HEK293 (cell line): ENCODE measurements around the gene OR10A5.

Experiments
- GLI4 ChIP-seq: fragments of 450-650 bp; formaldehyde crosslinking; IDR thresholded peaks from 2 replicates; pipeline ENCODE4 v1.5.1; 2016; ENCODE audit warnings: missing biosample characterization, missing genetic modification characterization
- GLIS2 ChIP-seq: fragments of 450-650 bp; formaldehyde crosslinking; IDR thresholded peaks from 2 replicates; pipeline ENCODE4 v1.5.1; 2016; ENCODE audit warnings: missing biosample characterization, missing genetic modification characterization
- HIC1 ChIP-seq: fragments of 450-650 bp; formaldehyde crosslinking; IDR thresholded peaks from 2 replicates; pipeline ENCODE4 v1.5.1; 2016; ENCODE audit warnings: missing biosample characterization, missing genetic modification characterization
- KLF16 ChIP-seq: fragments of 450-650 bp; formaldehyde crosslinking; IDR thresholded peaks from 2 replicates; pipeline ENCODE4 v1.5.1; 2017; ENCODE audit warnings: missing biosample characterization, missing genetic modification characterization
- PRDM10 ChIP-seq: fragments of 450-650 bp; formaldehyde crosslinking; IDR thresholded peaks from 2 replicates; pipeline ENCODE4 v1.5.1; 2016; ENCODE audit warnings: missing biosample characterization, missing genetic modification characterization
- PRDM2 ChIP-seq: fragments of 450-650 bp; formaldehyde crosslinking; IDR thresholded peaks from 2 replicates; pipeline ENCODE4 v1.5.1; 2016; ENCODE audit warnings: missing biosample characterization, missing genetic modification characterization, borderline replicate concordance
- SP2 ChIP-seq: fragments of 450-650 bp; formaldehyde crosslinking; IDR thresholded peaks from 2 replicates; pipeline ENCODE4 v1.5.1; 2016; ENCODE audit warnings: missing biosample characterization, missing genetic modification characterization
- SP7 ChIP-seq: fragments of 450-650 bp; formaldehyde crosslinking; IDR thresholded peaks from 2 replicates; pipeline ENCODE4 v1.5.1; 2016; ENCODE audit warnings: missing biosample characterization, missing genetic modification characterization
- TRIM28 ChIP-seq: IDR thresholded peaks from 2 replicates; pipeline ENCODE4 v1.6.1; 2011; ENCODE audit warnings: low read length, control low read depth, borderline replicate concordance
- ZBTB17 ChIP-seq: fragments of 450-650 bp; formaldehyde crosslinking; IDR thresholded peaks from 2 replicates; pipeline ENCODE4 v1.5.1; 2016; ENCODE audit warnings: missing biosample characterization, missing genetic modification characterization
- ZBTB44 ChIP-seq: fragments of 450-650 bp; IDR thresholded peaks from 2 replicates; pipeline ENCODE4 v1.5.1; 2018; ENCODE audit warnings: missing biosample characterization, mild to moderate bottlenecking, missing genetic modification characterization
- ZEB2 ChIP-seq: fragments of 450-650 bp; formaldehyde crosslinking; IDR thresholded peaks from 2 replicates; pipeline ENCODE4 v1.5.1; 2016; ENCODE audit warnings: missing biosample characterization, missing genetic modification characterization
- ZNF121 ChIP-seq: fragments of 450-650 bp; formaldehyde crosslinking; IDR thresholded peaks from 2 replicates; pipeline ENCODE4 v1.5.1; 2016; ENCODE audit warnings: missing biosample characterization, missing genetic modification characterization
- ZNF157 ChIP-seq: fragments of 450-650 bp; formaldehyde crosslinking; IDR thresholded peaks from 2 replicates; pipeline ENCODE4 v1.5.1; 2016; ENCODE audit warnings: missing biosample characterization, missing genetic modification characterization
- ZNF302 ChIP-seq: fragments of 450-650 bp; formaldehyde crosslinking; IDR thresholded peaks from 2 replicates; pipeline ENCODE4 v1.5.1; 2016; ENCODE audit warnings: missing biosample characterization, missing genetic modification characterization, low read depth
- ZNF362 ChIP-seq: fragments of 450-650 bp; formaldehyde crosslinking; IDR thresholded peaks from 2 replicates; pipeline ENCODE4 v1.5.1; 2016; ENCODE audit warnings: missing biosample characterization, missing genetic modification characterization
- ZNF37A ChIP-seq: fragments of 450-650 bp; IDR thresholded peaks from 2 replicates; pipeline ENCODE4 v1.5.1; 2018; ENCODE audit warnings: missing biosample characterization, missing genetic modification characterization
- ZNF513 ChIP-seq: fragments of 450-650 bp; IDR thresholded peaks from 2 replicates; pipeline ENCODE4 v1.5.1; 2018; ENCODE audit warnings: missing biosample characterization, missing genetic modification characterization
- ZNF521 ChIP-seq: fragments of 450-650 bp; formaldehyde crosslinking; IDR thresholded peaks from 2 replicates; pipeline ENCODE4 v1.5.1; 2017; ENCODE audit warnings: missing biosample characterization, mild to moderate bottlenecking, missing genetic modification characterization
- ZNF529 ChIP-seq: fragments of 450-650 bp; formaldehyde crosslinking; IDR thresholded peaks from 2 replicates; pipeline ENCODE4 v1.5.1; 2017; ENCODE audit warnings: missing genetic modification characterization, missing biosample characterization; ENCODE audit not compliant: insufficient replicate concordance
- ZNF560 ChIP-seq: fragments of 450-650 bp; formaldehyde crosslinking; IDR thresholded peaks from 2 replicates; pipeline ENCODE4 v1.5.1; 2017; ENCODE audit warnings: missing biosample characterization, missing genetic modification characterization, borderline replicate concordance
- ZNF660 ChIP-seq: fragments of 450-650 bp; IDR thresholded peaks from 2 replicates; pipeline ENCODE4 v1.5.1; 2018; ENCODE audit warnings: missing biosample characterization, mild to moderate bottlenecking, missing genetic modification characterization
- ZNF701 ChIP-seq: fragments of 450-650 bp; formaldehyde crosslinking; IDR thresholded peaks from 2 replicates; pipeline ENCODE4 v1.5.1; 2016; ENCODE audit warnings: missing biosample characterization, missing genetic modification characterization
- ZNF707 ChIP-seq: fragments of 450-650 bp; formaldehyde crosslinking; IDR thresholded peaks from 2 replicates; pipeline ENCODE4 v1.5.1; 2016; ENCODE audit warnings: missing biosample characterization, missing genetic modification characterization

Gene OR10A5

GRCh38 chr11:6825231-6825744 lies 20.2 kb upstream of the OR10A5 start (continued):
- no peak for TF ChIP-seq PRDM2 (tag by site-specific recombination)
- TF ChIP-seq ZNF660 (tag by site-specific recombination) = 0 out of 2 replicates have a peak, but pooled peaks have one; percentile 62
- no peak for TF ChIP-seq ZNF701 (tag by site-specific recombination)
- TF ChIP-seq HIC1 = peak; percentile 31; the same call in 1 of the 2 replicates
- no peak for TF ChIP-seq TRIM28
- no peak for TF ChIP-seq ZNF362
- no peak for TF ChIP-seq ZNF560
- no peak for TF ChIP-seq ZNF529
- TF ChIP-seq ZNF37A (tag by site-specific recombination) = no peak
- TF ChIP-seq ZNF121 = no peak
- peak; percentile 83 for TF ChIP-seq ZBTB17 (tag by site-specific recombination)
- peak; percentile 76; the same call in 1 of the 2 replicates for TF ChIP-seq KLF16 (tag by site-specific recombination)
- no peak for TF ChIP-seq ZNF513 (tag by site-specific recombination)
- no peak for TF ChIP-seq ZEB2 (tag by site-specific recombination)
- TF ChIP-seq GLIS2 (tag by site-specific recombination) = no peak
- TF ChIP-seq PRDM10 (tag by site-specific recombination) = peak; percentile 87
- TF ChIP-seq GLI4 (tag by site-specific recombination) = no peak
- no peak for TF ChIP-seq ZNF302 (tag by site-specific recombination)
- TF ChIP-seq ZNF157 = no peak
- TF ChIP-seq ZBTB44 = peak; percentile 67; the same call in 1 of the 2 replicates
- TF ChIP-seq ZNF521 (tag by site-specific recombination) = no peak
- no peak for TF ChIP-seq ZNF707
- peak; percentile 70 for TF ChIP-seq SP7 (tag by site-specific recombination)
- TF ChIP-seq SP2 (tag by site-specific recombination) = peak; percentile 77
